Sigmoid colon (tissue), 7 donors: ENCODE measurements around the gene CAMKK2. TPM values are rescaled to one million over a fixed set of nuclear protein-coding genes. Genes with fewer than 3 reads are reported as not detected.

ENCODE experiments used
- DNase-seq: peaks from one replicate; pipeline ENCODE4 v3.0.0-alpha.2; 2019
- H3K27ac ChIP-seq, 4 donors: fragments of 200-600 bp; sonication (generic); one replicate each; pipeline ENCODE4 v1.5.1; 2016 to 2019; ENCODE audit warnings: mild to moderate bottlenecking in 1 of 4
- H3K27me3 ChIP-seq, 3 donors: fragments of 200-600 bp; sonication (generic); one replicate each; pipeline ENCODE4 v1.5.1; 2019; ENCODE audit warnings: mild to moderate bottlenecking in 1 of 3
- H3K36me3 ChIP-seq, 4 donors: fragments of 200-600 bp; sonication (generic); one replicate each; pipeline ENCODE4 v1.5.1; 2016 to 2019
- H3K4me1 ChIP-seq, 4 donors: fragments of 200-600 bp; sonication (generic); one replicate each; pipeline ENCODE4 v1.5.1; 2017 to 2019
- H3K4me3 ChIP-seq, 4 donors: fragments of 200-600 bp; sonication (generic); one replicate each; pipeline ENCODE4 v1.5.1; 2017 to 2019; ENCODE audit warnings: mild to moderate bottlenecking in 2 of 4, moderate library complexity in 1 of 4
- H3K9me3 ChIP-seq, 4 donors: fragments of 200-600 bp in 3 of 4; sonication (generic) in 3 of 4; one replicate each; pipeline versions ENCODE4 v1.5.1 to v1.6.1; 2013 to 2019
- EP300 ChIP-seq, 4 donors: sonication (generic); formaldehyde crosslinking; IDR thresholded peaks; one replicate each; pipeline ENCODE4 v1.6.1; 2017; ENCODE audit warnings: antibody characterized with exemption in 4 of 4
- POLR2A ChIP-seq, 2 donors: fragments of 450-650 bp; IDR thresholded peaks; one replicate each; pipeline ENCODE4 v1.6.1; 2016; ENCODE audit warnings: antibody characterized with exemption in 2 of 2, mild to moderate bottlenecking in 2 of 2, moderate library complexity in 2 of 2
- POLR2AphosphoS5 ChIP-seq, 4 donors: sonication (generic); formaldehyde crosslinking; IDR thresholded peaks; one replicate each; pipeline ENCODE4 v1.6.1; 2017; ENCODE audit warnings: antibody characterized with exemption in 4 of 4
- WGBS, 2 donors: extraction: QIAGEN DNeasy Blood & Tissue Kit; methylation state at CpG; one replicate each; pipeline ENCODE4 v1.1.7; 2013; 5-methylcytosine and 5-hydroxymethylcytosine counted together
- intact Hi-C: fragments of 100-400 bp; cut with DNase I; formaldehyde crosslinking; loops from one replicate; pipeline ENCODE4 v1.15.1; 2023
- polyA plus RNA-seq, 3 donors: library from polyadenylated mRNA; stranded (reverse); fragments of 200-250 nt; gene quantifications; one replicate each; pipeline ENCODE4 v1.2.3, GENCODE V29; 2013
- total RNA-seq, 4 donors: library from RNA; depleted of rRNA; stranded (reverse); fragments of >200 nt; gene quantifications; one replicate each; pipeline ENCODE4 v1.1.0, GENCODE V29; 2016
- TF ChIP-seq, protein P1 (sequence below), 4 experiments: fragments of 450-650 bp in 3 of 4; fragments of 200-600 bp in 1 of 4; IDR thresholded peaks; one replicate each; pipeline ENCODE4 v1.5.1; 2016 to 2019; ENCODE audit warnings: antibody characterized with exemption in 4 of 4, mild to moderate bottlenecking in 3 of 4, moderate library complexity in 2 of 4
- donor health status: healthy with polysubstance abuse.
- donor health status: Bipolar disorder and iron deficiency.
- donor health status: healthy.

The CAMKK2 gene
- total RNA-seq (10 to 100 TPM; 21.6 to 33.8 (median 27.3) TPM), polyA plus RNA-seq (10 to 100 TPM; 18.0 to 30.9 (median 25.0) TPM)

DNA sequence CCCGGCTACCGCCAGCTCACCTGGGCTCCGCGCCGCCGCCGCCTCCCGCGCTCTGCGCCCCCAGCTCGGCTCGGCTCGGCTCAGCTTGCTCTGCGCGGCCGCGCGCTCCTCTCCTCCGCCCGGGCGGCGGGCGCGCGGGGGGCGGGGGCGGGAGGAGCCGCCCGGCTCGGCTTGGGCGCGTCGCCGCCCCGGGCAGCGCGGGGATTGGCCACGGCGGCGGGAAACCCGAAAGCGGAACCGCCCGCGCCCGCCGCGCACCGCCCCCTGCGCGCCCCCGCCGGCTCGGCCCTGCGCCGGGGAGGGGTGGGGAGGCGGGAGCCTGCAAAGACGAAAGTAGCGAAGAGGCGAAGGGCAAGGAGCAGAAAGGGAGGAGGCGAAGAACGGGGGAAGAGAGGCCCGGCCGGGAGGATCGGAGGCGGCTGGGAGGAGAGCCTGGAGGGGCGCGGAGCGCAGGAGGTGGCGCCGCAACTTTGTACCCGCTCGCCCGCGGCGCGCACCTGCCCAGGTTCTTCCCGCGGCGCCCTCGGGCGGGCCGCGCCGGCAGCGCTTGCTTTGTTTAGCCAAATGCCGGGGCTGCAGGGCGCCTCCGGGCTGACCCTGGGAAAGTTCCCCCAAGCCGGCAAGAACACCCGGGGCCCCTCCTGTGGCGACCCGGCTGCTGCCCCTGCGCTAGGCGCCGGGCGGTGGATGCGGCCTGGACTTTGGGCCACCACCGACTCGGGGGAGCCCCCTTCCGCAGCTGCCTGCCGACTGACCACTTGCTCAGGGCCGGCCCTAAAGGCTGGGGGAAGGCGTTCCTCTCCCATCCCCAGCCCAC lies at the start of gene CAMKK2:
CAMKK2 (minus strand) TSS at position 92 of the 817 bp plus-strand sequence. CDS start 22,183 bp downstream, outside the sequence.
- intact Hi-C loops, result loop anchor here (10.0 kb wide), 1 partner anchor 92 kb away; no protein-coding TSS in a partner anchor
- Histone ChIP-seq H3K36me3 (peaks cover 0 to 2% (median 0%) of the 10 kb centered on the region in 4 donors), H3K4me3 (peak within 1 kb of the TSS; percentile 84 to 97 (median 92)), H3K27me3 (no peaks in the 10 kb centered on the region), H3K27ac (peak within 1 kb of the TSS; percentile 85 to 90 (median 88)), H3K9me3 (no peaks in the 10 kb centered on the region), H3K4me1 (peaks cover 0 to 34% (median 31%) of the 10 kb centered on the region in 4 donors)
- WGBS, 2 donors, result 1% methylated on average over 104 of the region's 104 CpGs
- DNase-seq, result peak; percentile 89
- no peak for TF ChIP-seq POLR2A (IDR thresholded peaks at IDR 0.05)
- peak; percentile 54 to 85 (median 72) for TF ChIP-seq POLR2AphosphoS5 (IDR thresholded peaks at IDR 0.05)

DNA sequence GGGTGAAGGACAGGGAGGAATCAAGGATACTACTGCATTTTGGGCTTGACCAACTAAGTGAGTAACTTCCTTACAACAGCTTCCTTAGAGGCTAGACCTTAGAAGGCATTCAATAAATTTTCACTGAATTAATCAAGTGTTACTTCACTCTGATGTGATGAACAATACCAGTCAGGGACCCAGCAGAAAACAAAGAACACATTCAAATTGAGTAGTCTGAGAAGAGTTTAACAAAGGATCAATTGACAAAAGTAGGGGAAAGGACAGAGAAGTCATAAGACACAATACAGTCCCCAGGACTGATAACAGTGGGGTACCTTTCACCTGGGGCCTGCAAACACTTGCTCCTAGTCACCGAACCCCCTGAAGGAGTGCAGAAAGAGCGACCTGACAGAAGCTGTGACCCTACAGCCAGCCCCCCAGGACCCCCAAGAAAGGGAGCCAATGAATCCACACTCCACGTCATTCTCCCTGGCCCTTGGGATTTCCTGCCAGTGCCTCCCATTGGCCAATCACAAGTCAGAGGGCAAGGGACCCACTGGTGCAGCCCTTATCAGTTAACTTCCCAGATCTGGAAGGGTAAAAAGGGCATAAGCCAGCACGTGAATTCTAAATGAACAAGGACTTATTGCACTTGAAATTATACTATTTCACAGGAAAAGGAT lies 48.8 kb upstream of the CAMKK2 start:
- H3K9me3 ChIP-seq, result no peaks in the 10 kb centered on the region
- DNase-seq, result no peak
- H3K4me1 ChIP-seq, result peaks cover 0 to 7% (median 3%) of the 10 kb centered on the region in 4 donors
- intact Hi-C loops, result no loop called here
- no peak overlapping the region for H3K27ac ChIP-seq
- no peaks in the 10 kb centered on the region for H3K27me3 ChIP-seq
- H3K4me3 ChIP-seq, result no peak overlapping the region
- WGBS, 2 donors, result 29 to 71% methylated on average over 4 of the region's 4 CpGs
- peaks cover 13 to 75% (median 15%) of the 10 kb centered on the region in 4 donors for H3K36me3 ChIP-seq
- no peak for TF ChIP-seq EP300 (IDR thresholded peaks at IDR 0.05)
- no peak for TF ChIP-seq POLR2AphosphoS5 (IDR thresholded peaks at IDR 0.05)
- no peak for TF ChIP-seq POLR2A (IDR thresholded peaks at IDR 0.05)
- TF ChIP-seq, protein P1, sequence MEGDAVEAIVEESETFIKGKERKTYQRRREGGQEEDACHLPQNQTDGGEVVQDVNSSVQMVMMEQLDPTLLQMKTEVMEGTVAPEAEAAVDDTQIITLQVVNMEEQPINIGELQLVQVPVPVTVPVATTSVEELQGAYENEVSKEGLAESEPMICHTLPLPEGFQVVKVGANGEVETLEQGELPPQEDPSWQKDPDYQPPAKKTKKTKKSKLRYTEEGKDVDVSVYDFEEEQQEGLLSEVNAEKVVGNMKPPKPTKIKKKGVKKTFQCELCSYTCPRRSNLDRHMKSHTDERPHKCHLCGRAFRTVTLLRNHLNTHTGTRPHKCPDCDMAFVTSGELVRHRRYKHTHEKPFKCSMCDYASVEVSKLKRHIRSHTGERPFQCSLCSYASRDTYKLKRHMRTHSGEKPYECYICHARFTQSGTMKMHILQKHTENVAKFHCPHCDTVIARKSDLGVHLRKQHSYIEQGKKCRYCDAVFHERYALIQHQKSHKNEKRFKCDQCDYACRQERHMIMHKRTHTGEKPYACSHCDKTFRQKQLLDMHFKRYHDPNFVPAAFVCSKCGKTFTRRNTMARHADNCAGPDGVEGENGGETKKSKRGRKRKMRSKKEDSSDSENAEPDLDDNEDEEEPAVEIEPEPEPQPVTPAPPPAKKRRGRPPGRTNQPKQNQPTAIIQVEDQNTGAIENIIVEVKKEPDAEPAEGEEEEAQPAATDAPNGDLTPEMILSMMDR (IDR thresholded peaks at IDR 0.05), result no peak

DNA sequence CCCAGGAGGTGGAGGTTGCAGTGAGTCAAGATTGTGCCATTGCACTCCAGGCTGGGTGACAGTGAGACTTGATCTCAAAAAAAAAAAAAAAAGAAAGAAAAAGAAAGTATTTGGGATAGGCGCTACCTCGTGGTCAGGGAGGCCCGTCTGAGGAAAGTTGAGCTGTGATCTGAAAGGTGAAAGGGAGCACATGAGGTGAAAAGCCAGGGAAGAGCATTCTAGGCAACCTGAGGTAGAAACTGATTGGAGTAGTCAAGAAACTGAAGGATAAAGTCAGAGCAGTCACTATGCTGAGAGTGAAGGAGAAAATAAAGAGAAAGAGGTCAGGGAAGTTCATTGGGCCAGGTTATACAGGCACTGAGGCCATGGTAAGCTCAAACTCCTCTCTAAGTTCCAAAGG lies 48.0 kb upstream of the CAMKK2 start:
- H3K27me3 ChIP-seq, result no peaks in the 10 kb centered on the region
- intact Hi-C loops, result no loop called here
- no peak overlapping the region for H3K27ac ChIP-seq
- H3K4me1 ChIP-seq, result no peaks in the 10 kb centered on the region
- WGBS, 2 donors, result 80 to 89% methylated on average over 3 of the region's 3 CpGs
- H3K36me3 ChIP-seq, result peaks cover 13 to 76% (median 15%) of the 10 kb centered on the region in 4 donors
- DNase-seq, result no peak
- H3K4me3 ChIP-seq, result no peak overlapping the region
- no peaks in the 10 kb centered on the region for H3K9me3 ChIP-seq
- TF ChIP-seq, protein P1 (IDR thresholded peaks at IDR 0.05), result no peak
- TF ChIP-seq POLR2A (IDR thresholded peaks at IDR 0.05) (no peak), POLR2AphosphoS5 (IDR thresholded peaks at IDR 0.05) (no peak), EP300 (IDR thresholded peaks at IDR 0.05) (no peak)

DNA sequence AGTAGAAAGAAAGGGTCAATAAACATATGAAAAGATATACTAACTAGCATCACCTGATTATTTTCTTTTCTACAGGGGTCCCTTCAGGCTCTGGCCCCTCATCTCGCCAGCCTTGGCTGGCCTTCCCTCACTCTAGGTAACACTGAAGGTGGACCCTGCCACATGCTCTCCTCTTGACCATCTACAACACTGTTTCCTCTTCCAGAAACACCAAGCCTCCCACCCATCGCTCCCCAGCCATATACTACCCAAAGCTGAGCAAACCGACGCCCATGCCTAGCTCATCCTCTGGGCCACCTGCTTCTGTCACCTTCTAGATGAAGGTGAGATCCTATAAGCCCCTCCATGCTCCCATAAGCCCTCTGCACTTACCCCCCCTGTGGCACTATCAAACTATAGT lies 40.9 kb upstream of the CAMKK2 start:
- no peak overlapping the region for H3K4me3 ChIP-seq
- DNase-seq, result no peak
- H3K36me3 ChIP-seq, result peaks cover 8 to 85% (median 33%) of the 10 kb centered on the region in 4 donors
- H3K4me1 ChIP-seq, result peaks cover 0 to 5% (median 0%) of the 10 kb centered on the region in 4 donors
- intact Hi-C loops, result no loop called here
- WGBS, 2 donors, result 97 to 98% methylated on average over 4 of the region's 4 CpGs
- H3K27ac ChIP-seq, result no peak overlapping the region
- no peaks in the 10 kb centered on the region for H3K27me3 ChIP-seq
- H3K9me3 ChIP-seq, result no peaks in the 10 kb centered on the region
- TF ChIP-seq EP300 (IDR thresholded peaks at IDR 0.05) (no peak), POLR2A (IDR thresholded peaks at IDR 0.05) (no peak), POLR2AphosphoS5 (IDR thresholded peaks at IDR 0.05) (no peak)
- TF ChIP-seq, protein P1 (IDR thresholded peaks at IDR 0.05), result no peak
